Stimulated activated CD4-positive, alpha-beta T cell treated with anti-CD3 and anti-CD28 coated beads, TNF-alpha, amount 100 ng/mL, for 24 hours (primary cell): ENCODE results near the gene PPP3CB.
"Not testable (repeated sequence)": the region's sequence is repeated elsewhere in the genome, so short reads cannot be mapped to it uniquely, and the experiment has no call there.

Experiments
- DNase-seq, 3 experiments: peaks; one replicate each; pipeline ENCODE4 v3.0.0-alpha.2; 2020; ENCODE audit warnings: low read depth in 3 of 3

Gene PPP3CB

DNA sequence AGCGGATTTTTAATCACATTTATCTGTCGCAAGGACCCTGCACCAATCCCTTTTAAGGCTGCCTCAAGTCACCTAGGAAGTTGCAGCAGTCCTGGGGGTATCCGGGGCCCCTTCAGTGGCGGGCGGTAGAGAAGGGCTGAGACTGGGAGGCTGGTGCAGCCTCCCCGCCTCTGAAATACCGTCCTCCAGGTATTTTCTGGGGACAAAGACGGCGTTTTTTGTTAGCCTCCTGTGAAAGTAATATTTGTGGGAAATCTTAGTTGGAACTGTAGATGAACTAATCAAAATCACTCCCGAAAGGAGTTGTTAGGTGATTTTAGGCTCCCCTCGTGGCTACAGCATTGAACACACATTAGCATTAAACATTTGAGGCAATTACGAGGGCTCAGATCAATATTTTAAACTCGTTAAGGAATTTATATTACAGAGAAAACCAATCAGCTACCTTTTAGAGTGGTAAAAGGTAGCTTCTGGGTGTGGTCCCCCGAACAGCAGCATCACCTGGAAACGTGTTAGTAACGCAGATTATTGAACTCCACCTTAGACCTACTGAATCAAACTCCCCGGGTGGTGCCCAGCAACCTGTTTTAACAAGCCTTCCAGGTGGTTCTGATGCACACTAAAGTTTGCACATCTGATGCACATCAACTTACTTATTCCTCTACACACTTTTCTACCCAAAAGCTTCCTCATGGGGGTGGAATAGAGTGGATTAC, 81.4 kb downstream of the PPP3CB start:
- no peak for DNase-seq

DNA sequence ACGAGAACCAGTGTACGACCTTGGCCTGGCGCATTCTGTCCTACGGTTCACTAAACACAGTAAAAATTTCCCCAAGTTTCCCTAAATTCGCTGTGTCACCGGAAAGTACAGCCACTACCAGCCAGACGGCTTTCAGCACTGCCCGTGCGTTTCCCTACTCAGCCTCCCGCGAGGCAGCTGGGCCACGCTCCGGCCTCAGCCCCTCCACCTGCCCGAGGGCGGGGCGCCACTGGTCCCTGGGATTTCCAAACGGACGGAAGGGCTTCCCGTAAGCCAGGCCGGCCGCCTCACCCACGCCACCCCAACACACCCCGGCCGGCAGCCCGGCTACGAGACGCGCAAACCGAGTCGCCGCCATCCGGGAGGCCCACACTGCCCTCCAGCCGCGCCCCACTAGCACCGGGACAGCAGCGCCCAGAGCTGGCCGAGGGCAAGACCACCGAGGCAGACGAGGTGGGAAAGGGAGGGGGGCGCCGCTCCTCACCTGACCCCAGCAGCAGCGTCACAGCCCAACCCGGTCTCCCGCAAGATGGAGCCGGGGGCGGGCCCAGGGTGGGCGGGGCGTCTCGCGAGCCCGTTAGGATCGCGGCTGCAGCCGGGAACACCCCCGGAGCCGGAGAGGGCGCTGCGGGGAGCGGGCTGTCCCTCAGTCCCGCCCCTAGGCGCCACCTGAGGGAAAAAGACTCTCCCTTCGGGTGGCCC, 82.1 kb downstream of the PPP3CB start, which contains the start of gene ANXA7:
ANXA7 (minus strand) TSS at position 531 of the 702 bp plus-strand sequence. CDS start 13,202 bp downstream, outside the sequence.
- peak; percentile 93 to 95 (median 93) for DNase-seq

DNA sequence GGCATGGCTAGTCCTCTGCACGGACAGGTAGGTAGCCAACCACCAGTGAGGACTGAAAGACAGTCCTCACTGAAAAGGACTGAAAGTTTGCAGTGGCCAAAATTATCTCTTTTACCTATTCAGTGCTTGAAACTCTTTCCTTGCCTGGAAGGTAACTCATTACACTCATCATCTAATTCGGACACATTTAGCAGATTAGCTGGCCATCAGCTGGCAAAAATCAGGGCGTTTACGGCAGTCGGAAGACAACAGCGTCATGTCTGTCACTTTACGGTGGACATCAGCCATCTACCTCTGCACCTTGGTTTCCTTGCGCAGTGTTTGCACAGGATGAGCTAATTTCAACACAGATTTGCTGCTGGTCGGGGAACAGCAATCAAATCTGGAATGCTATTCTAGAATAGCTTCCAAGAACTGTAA, 82.7 kb downstream of the PPP3CB start:
- peak in 2 of 3 experiments; percentile 11 to 23 for DNase-seq

GRCh38 chr10:73410897-73411296, 84.9 kb downstream of the PPP3CB start:
- no peak for DNase-seq

DNA sequence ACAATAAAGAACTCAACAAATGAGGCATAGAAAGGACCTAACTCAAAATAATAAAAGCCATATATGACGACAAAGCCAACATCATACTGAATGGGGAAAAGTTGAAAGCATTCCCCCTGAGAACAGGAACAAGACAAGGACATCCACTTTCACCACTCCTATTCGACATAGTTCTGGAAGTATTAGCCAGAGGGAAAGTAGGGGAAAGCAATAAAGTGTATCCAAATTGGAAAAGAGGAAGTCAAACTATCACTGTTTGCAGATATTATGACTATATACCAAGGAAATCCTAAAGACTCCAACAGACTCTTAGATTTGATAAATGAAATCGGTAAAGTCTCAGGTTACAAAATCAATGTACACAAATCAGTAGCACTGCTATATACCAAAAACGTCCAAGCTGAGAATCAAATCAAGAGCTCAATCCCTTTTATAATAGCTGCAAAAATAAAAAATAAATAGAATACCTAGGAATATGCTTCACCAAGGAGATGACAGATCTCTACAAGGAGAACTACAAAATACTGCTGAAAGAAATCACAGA, 86.8 kb downstream of the PPP3CB start:
- no peak for DNase-seq

DNA sequence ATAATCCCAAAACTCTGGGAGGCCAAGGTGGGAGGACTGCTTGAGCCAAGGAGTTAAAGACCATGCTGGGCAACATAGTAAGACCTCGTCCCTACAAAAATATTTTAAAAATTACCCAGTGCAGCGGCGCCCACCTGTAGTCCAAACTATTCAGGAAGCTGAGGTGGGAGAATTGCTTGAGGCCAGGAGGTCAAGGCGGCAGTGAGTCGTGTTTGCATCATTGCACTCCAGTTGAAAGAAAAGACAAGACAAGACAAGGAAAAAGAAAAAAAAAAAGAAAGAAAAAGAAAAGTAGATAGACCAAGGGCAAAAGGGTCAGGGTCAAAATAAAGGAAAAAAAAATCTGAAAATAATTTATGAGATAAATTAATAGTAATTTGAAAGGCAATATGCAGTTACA, 87.8 kb downstream of the PPP3CB start:
- no peak for DNase-seq

DNA sequence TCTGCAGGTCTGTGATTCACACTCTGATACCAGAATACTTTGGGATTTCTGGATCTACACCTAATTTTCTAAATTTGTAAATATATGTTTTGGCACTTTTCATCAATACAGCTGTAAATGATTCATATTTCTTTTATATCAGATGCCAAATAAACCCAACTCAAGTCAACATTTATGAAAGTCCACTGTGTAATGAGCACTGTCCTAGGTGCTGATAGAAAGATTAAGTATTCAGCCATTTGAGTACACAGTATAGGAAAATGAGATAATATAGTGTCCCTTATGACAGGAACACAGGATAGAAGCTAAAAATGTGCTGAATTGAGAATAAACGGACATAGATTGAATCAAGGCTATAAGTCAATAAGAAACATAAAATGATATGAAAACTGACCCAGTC, 88.3 kb downstream of the PPP3CB start:
- no peak for DNase-seq

GRCh38 chr10:73406846-73407245, 89.0 kb downstream of the PPP3CB start:
- no peak for DNase-seq

DNA sequence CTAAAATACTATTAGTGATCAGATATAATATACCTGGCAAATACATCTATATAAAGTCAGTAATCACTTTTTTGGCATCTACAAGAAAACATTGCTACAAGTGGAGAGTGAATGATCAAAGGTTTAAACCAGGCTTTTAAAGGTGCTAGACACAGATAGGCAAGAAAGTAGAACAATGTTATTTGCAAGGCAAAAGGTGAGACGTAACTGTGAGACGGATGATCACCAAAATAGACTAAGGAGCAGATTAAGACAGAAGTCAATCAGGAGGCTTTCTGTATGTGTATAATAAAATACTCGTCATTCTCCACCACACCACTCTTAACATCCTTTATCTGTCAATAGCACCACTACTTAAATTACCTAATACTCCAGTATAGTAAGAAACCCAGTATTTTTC, 90.3 kb downstream of the PPP3CB start:
- DNase-seq: no peak

DNA sequence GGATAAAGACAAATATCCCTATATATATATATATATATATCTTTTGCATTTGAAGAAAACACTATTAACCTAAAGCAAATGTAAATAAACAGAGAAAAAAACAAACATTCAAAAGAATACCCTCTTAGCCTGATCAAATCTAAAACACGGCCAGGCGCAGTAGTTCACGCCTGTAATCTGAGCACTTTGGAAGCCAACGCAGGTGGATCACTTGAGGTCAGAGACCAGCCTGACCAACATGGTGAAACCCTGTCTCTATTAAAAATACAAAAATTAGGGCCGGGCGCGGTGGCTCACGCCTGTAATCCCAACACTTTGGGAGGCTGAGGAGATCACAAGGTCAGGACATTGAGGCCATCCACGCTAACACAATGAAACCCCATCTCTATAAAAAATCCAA, 91.1 kb downstream of the PPP3CB start:
- DNase-seq: no peak

GRCh38 chr10:73401636-73402035, 94.2 kb downstream of the PPP3CB start:
- DNase-seq: no peak

- DNase-seq: no peak
These were observed 96.8 kb downstream of the PPP3CB start for GRCh38 chr10:73399063-73399462.

- DNase-seq: no peak
These were observed 97.8 kb downstream of the PPP3CB start for GRCh38 chr10:73398024-73398423.

DNA sequence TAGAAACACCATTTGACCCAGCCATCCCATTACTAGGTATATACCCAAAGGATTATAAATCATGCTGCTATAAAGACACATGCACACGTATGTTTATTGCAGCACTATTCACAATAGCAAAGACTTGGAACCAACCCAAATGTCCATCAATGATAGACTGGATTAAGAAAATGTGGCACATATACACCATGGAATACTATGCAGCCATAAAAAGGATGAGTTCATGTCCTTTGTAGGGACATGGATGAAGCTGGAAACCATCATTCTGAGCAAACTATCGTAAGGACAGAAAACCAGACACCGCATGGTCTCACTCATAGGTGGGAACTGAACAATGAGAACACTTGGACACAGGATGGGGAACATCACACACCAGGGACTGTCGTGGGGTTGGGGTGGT, 101.5 kb downstream of the PPP3CB start:
- not testable (repeated sequence) for DNase-seq

DNA sequence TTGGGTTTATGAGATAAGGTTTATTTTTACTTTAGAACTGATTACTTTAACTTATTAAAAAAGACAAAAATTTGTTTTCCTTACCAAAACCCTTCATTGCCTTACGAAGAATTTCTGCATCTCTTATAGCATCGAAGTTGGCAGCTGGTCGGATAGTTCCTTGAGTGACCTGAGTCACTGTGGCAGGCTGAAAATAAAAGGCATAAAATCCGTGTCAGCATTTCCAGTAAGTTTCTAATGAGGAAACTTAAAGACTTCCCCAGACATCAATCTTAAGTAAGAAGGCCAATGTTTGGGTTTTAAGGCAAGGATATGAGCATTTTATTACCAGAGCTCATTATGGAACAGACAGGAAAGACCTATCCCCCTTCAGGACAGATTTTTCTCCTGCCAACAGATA, 107.6 kb downstream of the PPP3CB start:
- no peak for DNase-seq

DNA sequence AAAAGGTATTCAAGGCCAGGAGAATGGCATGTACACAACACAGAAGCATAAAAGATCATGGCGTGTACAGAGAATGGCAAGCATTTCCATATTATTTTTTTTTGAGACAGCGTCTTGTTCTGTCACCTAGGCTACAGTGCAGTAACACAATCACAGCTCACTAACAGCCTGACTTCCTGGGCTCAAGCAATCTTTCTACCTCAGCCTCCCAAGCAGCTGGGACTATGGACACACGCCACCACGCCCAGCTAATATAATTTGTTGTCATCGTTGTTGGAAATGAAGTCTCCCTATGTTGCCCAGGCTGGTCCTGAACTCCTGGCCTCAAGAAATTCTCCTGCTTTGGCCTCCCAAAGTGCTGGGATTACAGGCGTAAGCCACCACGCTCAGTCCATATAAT, 109.2 kb downstream of the PPP3CB start:
- DNase-seq: no peak
